ENCODE results near the gene COX4I2.

The COX4I2 gene

DNA sequence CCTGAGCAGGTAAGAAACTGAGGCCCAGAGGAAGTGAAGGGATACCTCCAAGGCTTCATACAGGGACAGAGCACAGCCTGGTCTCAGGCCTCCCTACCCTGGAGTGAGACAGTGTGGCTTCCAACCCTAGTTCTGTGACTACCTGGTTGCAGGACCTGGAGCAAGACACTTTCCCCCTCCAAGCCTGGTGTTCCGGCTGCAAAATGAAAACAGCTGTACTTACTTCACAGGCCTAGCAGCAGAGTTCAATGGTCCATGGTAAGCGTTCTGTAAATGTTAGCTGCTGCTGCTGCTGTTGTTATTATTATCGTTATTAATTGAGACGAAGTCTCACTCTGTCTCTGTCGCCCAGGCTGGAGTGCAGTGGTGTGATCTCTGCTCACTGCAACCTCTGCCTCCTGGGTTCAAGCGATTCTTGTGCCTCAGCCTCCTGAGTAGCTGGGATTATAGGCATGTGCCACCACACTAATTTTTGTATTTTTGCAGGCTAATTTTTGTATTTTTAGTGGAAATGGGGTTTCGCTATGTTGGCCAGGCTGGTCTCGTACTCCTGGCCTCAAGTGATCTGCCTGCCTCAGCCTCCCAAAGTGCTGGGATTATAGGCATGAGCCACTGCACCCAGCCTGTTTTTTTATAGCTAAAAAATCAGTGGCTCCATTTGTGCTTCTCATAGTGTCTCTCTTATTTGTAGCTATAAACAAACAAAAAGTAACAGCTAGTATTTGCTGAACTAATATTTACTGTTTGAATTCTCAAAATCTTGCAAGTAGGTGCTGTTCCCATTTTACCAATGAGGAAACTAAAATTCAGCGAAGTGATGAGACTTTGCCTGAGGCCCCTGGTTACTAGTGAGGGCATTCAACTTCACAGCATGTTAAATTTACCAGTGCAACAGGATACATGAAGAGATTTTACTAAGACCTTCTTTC lies 41.9 kb downstream of the COX4I2 start:
- H3K27me3 ChIP-seq (ENCODE audit: insufficient read depth, low read depth) = no peaks in the 10 kb centered on the region
- no peaks in the 10 kb centered on the region for H4K20me1 ChIP-seq (ENCODE audit: insufficient read depth)
- H2AFZ ChIP-seq (ENCODE audit: low read depth) = no peak overlapping the region
- H3K4me3 ChIP-seq (IDR thresholded peaks at IDR 0.05; ENCODE audit: insufficient read depth, low read depth, low read length) = no peak overlapping the region
- no peak overlapping the region for H3K9ac ChIP-seq
- H3K4me2 ChIP-seq = no peak overlapping the region
- no peak overlapping the region for H3K27ac ChIP-seq
- TF ChIP-seq CTCF (conservative IDR thresholded peaks at IDR 0.05; ENCODE audit: low read depth, low read length) = no peak
- H3K36me3 ChIP-seq (ENCODE audit: insufficient read depth) = no peaks in the 10 kb centered on the region
- H3K4me1 ChIP-seq (ENCODE audit: low read depth, poor library complexity, severe bottlenecking) = peaks cover 4% of the 10 kb centered on the region
- no peaks in the 10 kb centered on the region for H3K79me2 ChIP-seq (ENCODE audit: insufficient read depth, low read depth)

DNA sequence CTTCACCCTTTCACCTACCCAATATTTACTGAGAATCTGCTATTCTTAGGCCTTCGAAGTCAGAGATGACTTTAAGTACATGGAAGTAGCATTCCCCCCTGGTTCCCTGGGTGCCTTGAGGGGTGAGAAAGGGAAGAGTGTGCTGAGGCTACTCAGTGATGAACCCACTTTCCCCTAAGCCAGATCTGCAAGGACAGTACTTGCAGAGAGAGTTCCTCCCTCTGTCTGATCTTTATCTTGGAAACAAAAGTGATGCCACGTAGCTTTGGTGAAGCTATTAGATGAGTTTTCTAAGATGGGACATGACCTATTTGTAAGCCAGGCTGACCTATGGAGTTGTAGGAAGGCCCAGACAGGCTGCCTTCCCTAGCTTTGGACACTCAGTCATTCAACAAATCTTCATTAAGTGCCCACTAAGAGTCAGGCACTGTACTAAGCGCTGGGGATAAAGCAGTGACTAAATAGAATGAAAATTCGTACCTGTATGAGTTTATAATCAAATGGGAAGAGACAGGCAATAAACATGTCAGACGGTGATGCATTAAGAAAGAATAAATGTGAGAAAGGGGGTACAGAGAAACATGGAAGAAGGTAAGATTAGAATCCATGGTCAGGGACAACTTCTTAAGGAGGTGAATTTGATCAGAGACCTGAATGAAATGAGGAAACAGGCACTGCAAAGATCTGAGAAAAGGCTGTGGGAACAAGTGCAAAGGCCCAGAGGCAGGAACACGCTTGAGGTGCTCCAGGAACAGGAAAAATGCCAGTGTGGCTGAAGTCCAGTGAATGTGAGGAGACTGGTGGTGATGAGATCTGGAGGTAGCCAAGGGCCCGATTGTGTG lies 42.8 kb downstream of the COX4I2 start:
- Histone ChIP-seq H3K36me3 (ENCODE audit: insufficient read depth) (no peaks in the 10 kb centered on the region), H4K20me1 (ENCODE audit: insufficient read depth) (no peaks in the 10 kb centered on the region), H3K4me2 (no peak overlapping the region), H3K79me2 (ENCODE audit: insufficient read depth, low read depth) (no peaks in the 10 kb centered on the region), H2AFZ (ENCODE audit: low read depth) (no peak overlapping the region), H3K27me3 (ENCODE audit: insufficient read depth, low read depth) (no peaks in the 10 kb centered on the region), H3K4me1 (ENCODE audit: low read depth, poor library complexity, severe bottlenecking) (peaks cover 13% of the 10 kb centered on the region), H3K27ac (no peak overlapping the region), H3K4me3 (IDR thresholded peaks at IDR 0.05; ENCODE audit: insufficient read depth, low read depth, low read length) (no peak overlapping the region), H3K9ac (no peak overlapping the region)
- no peak for TF ChIP-seq CTCF (conservative IDR thresholded peaks at IDR 0.05; ENCODE audit: low read depth, low read length)

DNA sequence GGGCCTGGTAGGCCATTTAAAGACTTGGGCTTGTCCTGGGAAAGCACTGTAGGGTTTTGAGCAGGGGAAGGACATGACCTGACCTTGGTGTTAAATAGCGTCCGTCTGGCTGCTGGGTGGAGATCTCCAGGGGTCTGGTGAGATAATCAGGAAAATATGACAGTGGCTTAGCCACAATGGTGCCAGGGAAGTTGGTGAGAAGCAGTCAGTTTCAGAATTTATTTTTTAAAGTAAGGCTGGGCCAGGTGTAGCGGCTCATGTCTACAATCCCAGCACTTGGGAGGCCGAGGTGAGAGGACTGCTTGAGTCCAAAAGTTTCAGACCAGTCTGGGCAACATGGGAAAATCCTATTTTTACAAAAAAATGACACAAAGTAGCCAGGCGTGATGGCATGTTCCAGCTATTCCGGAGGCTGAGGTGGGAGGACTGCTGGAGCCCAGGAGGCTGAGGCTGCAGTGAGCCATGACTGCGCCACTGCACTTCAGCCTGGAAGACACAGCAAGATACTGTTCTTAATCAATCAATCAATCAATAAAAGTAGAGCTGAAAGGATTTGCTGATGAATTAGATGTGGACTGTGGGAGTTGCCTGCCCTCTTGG lies 43.5 kb downstream of the COX4I2 start:
- H2AFZ ChIP-seq (ENCODE audit: low read depth) = no peak overlapping the region
- H3K4me2 ChIP-seq = no peak overlapping the region
- H3K4me3 ChIP-seq (IDR thresholded peaks at IDR 0.05; ENCODE audit: insufficient read depth, low read depth, low read length) = no peak overlapping the region
- peaks cover 20% of the 10 kb centered on the region for H3K4me1 ChIP-seq (ENCODE audit: low read depth, poor library complexity, severe bottlenecking)
- H4K20me1 ChIP-seq (ENCODE audit: insufficient read depth) = no peaks in the 10 kb centered on the region
- H3K36me3 ChIP-seq (ENCODE audit: insufficient read depth) = no peaks in the 10 kb centered on the region
- TF ChIP-seq CTCF (conservative IDR thresholded peaks at IDR 0.05; ENCODE audit: low read depth, low read length) = no peak
- no peak overlapping the region for H3K27ac ChIP-seq
- H3K27me3 ChIP-seq (ENCODE audit: insufficient read depth, low read depth) = no peaks in the 10 kb centered on the region
- H3K9ac ChIP-seq = no peak overlapping the region
- no peaks in the 10 kb centered on the region for H3K79me2 ChIP-seq (ENCODE audit: insufficient read depth, low read depth)

- Histone ChIP-seq H3K27ac (no peak overlapping the region), H3K4me2 (no peak overlapping the region), H3K4me3 (IDR thresholded peaks at IDR 0.05; ENCODE audit: insufficient read depth, low read depth, low read length) (no peak overlapping the region), H3K4me1 (ENCODE audit: low read depth, poor library complexity, severe bottlenecking) (peaks cover 23% of the 10 kb centered on the region), H3K36me3 (ENCODE audit: insufficient read depth) (no peaks in the 10 kb centered on the region), H4K20me1 (ENCODE audit: insufficient read depth) (no peaks in the 10 kb centered on the region), H3K9ac (no peak overlapping the region), H2AFZ (ENCODE audit: low read depth) (no peak overlapping the region), H3K79me2 (ENCODE audit: insufficient read depth, low read depth) (no peaks in the 10 kb centered on the region), H3K27me3 (ENCODE audit: insufficient read depth, low read depth) (no peaks in the 10 kb centered on the region)
- no peak for TF ChIP-seq CTCF (conservative IDR thresholded peaks at IDR 0.05; ENCODE audit: low read depth, low read length)
Observed at GRCh38 chr20:31681769-31682168, 44.1 kb downstream of the COX4I2 start.

Measured in KMS-11 (cell line).